Measurements from ENCODE around the gene ASB4.

DNA sequence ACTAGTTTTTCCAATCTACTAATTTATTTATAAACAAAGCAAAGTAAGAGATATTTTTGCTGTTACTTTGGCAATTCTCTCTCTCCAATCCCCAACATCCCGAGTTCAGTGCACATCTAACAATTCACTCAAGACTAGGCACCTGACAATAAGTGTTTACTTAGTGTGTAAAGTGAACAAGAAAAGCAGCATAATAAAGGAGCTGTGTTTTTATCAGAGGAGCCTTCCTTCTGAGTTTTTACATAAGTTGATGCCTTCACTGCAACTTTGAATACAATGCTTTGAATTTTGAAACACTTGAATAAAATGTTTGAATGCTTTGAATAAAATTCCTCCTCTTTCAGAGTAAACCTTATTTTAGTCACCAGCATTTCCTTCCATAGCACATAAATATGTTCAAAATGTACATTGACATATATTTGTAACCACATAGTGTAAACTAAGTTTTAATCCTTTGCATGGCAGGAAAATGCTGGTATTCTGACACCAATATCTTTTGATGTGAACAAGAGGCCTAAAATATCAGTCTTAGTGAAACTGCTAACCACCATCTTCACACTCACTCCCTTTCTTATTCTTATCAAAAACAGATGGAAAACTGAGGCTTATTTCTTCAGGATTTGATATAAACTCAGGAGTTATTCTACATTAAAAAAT is 99.2 kb downstream of the ASB4 start:
- TF ChIP-seq POLR2A (IDR thresholded peaks at IDR 0.05; ENCODE audit: low read depth, low read length) (no peak), TAF1 (IDR thresholded peaks at IDR 0.05; ENCODE audit: borderline replicate concordance, low read depth, low read length) (no peak), POLR2AphosphoS5 (IDR thresholded peaks at IDR 0.05; ENCODE audit: low read depth, low read length) (no peak)
